HG03066 (cell line): ENCODE results near the gene ITGA5.

Experiments
- ATAC-seq: cut with Tn5 transposase; IDR thresholded peaks from one replicate; pipeline ENCODE4 v1.9.1; 2021; ENCODE audit warnings: low read depth; ENCODE audit not compliant: unreplicated experiment

Gene ITGA5

DNA sequence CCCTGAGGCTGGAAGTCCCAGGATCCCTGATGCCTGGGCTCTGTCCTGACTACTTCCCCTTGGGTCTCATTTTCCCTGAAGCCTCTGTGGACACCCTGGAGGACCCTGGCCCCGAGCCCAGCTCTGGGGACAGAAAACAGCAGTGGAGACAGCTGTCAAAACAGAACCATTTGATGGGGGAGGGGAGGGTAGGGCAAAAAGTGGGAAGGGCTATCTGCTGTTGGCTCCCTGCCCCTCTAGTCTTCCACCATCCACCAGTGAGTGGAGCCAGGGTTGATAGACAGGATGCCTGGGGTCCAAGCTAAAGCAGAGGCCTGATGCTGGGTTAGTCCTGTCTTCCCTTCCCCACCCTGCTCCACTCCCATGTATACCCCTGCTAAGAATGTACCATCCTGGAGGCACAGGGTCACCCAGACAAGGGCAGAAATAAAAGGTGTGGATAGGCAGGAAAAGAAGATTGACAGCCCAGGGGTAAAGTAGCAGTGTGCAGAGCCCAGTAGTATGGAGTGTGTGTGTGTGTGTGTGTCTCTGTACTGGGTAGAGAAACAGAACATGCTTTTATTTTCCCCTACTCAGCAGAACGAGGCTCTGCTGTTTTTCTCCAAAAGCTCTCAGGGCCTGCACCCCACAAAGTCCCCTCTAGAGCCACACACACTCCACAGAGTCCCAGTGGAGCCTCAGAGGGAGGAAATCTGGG, 44.4 kb downstream of the ITGA5 start:
- no peak for ATAC-seq

DNA sequence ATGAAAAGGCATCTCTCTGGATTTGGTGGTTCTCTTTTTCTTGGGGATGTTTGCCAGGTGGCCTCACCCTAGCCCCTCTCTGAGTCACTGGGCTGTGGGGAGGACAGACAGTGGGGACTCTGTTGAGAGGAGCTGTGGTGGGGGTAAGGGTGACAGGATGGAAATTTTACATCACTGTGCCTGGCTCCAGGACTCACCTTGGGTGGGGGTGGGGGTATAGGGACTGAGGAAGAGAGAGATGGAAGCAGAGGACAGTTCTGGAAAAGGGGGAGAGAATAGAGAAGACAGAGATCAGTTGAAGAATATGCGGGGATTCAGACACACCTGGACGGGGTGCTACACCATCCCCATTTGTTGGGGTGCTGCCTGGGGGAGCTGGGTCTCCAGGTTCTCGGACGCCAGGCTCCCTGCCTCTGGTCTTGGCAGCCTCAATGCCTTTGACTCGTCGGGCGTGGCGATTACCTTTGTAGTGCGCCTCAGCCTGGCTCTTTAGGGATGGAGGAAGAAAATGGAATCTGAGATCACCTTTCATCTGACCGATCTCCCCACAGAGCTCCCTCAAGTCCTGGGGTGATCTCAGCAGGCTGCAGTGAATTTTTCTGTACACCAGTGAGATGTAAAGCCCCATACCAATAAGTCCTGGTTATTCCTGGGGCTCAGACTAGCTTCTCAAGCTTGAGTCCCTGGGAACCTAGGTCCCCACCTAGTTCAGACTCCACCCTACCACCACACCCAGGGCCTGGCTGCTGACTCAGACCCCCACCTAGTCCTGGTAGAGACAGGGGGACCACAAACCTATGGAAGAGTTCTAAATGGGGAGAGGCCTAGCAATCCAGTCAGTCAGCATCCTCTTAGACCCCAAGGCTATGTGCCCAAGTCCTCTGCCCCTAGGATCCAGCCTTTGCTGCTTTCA, 45.2 kb downstream of the ITGA5 start:
- ATAC-seq = no peak

DNA sequence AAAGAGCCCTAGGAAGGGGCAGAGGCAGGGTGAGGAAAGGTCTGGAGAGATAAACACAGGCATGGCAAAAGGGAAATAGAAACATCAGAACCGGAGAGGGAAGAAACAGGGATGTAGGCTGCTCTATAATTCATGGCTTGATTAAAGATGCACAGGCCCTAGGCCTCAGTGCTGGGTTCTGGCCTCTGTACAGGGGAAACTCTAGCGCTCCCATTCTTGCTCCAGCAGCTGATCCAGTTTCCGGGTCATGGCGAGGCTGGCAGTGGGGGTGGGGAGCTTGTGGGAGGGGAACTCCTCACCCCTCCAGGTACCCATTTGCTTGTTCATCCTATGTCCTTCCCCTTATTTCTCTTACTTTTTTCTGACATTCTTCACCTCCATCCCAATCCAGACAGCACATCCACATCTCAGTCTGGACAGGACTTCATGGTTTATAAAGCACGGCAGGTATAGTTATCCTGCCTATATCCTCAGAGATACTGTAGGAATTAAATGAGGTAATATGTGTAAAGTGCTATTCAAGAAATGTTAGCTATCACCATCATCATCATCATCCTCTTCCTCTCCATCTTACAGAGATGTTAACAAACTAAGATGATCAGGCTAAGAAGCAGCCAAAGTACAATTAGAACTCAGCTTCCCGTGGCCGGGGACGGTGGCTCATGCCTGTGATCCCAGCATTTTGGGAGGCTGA, 46.8 kb downstream of the ITGA5 start:
- ATAC-seq = no peak

DNA sequence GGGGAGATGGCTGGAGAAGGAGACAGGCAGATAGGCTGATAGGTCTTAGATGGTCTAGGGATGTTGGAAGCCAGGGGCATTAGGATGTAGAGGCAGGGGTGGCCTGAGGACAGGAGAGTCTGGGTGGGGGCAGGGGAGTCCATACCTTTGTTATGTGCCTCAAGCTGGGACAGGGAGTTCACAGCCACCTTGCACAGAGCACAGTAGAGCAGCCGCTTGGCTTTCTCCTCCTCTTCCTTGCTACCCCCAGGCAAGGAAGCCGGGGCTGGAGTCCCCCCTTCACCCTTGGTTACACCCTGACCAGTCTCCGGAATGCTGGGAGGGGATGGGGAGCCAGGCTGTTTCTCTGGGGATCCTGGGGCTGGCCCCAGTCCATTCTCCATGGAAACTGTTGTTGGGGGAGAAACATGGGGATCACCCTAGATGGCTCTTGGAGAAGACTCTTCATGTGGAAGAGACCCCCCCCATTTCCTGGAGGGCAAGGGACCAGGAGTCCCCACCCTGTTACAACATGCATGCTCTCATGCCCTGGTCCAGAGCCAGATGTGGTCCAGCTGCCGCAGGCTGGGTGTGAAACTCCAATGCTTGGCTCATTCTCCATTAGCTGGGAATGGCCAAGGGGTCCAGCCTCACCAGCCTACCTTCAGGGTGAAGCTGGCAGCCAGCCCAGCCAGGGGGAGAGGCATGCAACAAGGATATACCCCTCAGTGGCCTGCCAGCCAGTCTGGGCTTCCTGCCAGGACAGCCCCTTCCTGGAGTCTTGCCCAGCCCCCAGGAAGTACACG, 47.5 kb downstream of the ITGA5 start:
- ATAC-seq = no peak

DNA sequence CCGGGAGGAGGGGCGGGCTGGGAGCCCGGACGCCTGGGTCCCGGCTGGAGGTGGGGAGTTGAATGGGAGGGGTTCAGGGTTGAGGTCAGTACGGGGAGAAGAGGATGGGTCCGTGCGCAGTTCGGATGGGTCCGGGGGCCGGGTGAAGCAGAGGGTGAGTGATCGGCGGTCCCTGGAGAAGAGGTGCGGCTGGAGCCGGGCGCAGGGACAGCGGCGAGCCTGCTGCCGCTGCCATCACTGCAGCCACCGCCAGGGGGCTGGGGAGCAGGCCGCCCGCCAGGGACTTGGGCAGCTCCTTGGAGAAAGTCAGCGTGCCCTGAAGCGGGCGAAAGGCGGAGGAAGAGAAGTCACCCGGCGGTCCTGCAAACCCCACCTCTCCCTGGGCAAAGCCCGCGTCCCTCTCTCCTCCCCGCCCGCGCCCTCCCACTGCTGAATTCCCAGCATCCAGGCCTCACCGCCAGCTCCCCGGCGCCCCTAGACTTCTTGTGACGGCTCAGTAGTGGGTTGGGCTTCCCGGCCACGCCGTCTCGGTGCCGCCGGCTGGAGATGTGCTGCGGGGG, 48.8 kb downstream of the ITGA5 start:
- ATAC-seq = no peak

DNA sequence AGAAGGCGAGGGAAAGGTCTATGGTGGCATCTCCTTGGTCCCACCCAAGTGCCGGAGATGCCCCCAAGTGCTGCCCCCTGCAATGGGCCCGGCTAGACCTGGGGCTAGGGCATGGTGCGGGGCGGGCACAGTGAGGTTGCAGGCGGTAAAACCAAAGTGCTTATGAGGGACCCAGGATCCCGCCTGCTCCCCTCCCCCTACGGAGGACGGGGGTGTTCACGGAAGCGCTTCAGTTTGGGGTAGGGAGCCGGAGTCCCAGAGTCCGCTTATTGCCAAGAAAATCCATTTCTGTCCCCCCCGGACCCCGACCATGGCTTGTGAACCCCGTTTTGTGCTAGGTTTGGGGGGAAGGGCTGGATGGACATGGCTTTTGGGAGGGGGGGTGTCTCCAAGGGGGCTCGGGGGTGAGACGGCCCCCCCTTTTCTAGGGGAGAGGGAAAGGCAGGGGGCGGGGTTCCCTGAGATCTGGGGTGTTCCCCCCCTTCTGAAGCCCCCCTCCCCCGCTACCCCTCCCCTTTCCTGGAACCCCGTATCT, 49.4 kb downstream of the ITGA5 start:
- ATAC-seq = no peak

DNA sequence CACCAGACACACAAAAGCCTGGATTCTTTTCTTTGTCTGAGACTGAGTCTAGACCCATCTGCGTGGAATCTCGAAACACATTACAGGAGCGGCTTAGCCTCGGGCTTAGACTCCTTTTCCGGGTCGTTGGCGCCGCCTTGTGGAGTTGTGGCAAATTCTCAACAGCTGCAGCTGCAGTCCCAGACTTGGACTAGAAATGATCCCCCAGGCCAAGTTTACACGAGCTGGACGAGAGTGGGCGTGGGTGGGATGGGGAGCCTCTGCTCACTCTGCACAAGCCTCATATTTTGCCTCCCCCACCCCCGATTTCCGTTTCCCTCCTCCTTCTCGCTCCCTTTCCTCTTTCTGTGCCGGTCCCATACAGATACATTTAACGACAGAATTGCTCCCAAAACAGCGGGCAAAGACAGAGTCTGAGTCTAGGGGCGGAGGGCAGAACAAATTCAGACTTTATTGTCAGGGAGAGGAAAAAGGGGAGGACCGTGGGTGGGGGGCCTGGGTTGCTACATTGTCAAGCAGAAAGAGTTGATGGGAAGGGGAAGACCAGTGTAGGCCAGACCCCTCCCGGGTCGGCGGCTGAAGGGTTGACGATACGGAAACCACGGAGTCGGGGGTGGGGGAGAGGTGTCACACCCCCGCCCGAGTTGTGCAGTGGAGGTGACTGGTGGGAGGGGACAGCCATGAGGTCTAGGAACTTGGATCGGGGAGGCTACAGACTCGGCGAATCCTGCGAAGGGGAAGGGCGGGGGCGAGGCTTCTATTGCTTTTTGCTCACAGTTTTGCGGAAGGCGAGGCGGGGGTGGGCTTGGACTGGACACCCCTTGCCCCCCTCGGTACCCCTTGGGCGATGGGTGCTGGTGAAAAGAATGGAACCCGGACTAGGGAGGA, 50.1 kb downstream of the ITGA5 start:
- peak; percentile 86 for ATAC-seq

DNA sequence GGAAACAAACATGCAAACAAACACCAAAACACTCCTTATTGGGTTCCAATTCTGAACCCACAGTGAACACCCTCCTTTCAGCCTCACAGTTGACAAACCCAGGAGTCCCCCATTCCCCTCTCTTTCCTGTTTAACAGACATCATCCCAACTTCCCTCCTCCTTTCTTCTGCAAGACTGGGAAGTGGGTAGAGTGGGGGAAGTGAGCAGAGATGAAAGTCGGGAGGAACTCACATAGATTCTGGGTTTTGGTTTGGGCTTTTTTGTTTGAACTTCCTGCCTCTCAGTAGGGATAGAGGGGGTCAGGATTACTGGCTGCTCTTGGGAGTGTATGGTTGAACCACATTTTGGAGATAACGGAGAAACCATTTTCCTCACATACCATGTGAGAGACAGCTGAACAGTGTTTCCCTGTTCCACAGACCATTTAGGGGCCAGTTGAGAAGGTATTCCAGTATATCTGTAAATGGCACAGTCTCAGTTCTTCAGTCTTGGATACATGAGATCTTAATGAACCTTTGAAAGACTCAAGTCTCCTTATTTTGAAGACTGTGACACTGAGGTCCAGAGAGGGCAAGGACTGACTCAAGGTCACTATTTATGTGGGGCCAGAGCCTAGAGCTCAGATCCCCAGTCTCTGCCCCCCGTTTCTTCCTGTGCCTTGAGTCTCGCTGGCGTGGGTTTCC, 50.9 kb downstream of the ITGA5 start:
- no peak for ATAC-seq

DNA sequence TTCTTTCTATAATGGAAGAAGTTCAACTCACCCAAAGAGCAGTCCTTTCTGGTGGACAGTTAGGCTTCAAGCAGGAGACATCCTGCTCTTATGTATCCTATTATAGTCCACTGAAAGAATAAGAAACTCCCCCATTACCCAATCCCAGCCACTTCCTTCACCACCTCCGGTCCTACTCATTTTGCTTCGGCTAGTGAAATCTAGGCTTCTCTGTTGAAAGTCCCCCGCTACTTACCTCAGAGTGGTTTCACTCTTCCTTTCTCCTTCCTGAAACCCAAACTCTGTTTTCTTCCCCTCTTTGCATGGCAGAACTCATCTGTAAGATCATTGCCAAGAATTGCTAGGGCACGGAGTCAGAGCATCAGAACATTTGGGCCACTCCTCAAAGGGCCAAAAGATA, 54.7 kb downstream of the ITGA5 start, which contains the start of gene GPR84:
Gene GPR84 (minus strand): TSS at position 74 of the 400 bp plus-strand sequence. CDS start 635 bp downstream, outside the sequence.
- no peak for ATAC-seq

DNA sequence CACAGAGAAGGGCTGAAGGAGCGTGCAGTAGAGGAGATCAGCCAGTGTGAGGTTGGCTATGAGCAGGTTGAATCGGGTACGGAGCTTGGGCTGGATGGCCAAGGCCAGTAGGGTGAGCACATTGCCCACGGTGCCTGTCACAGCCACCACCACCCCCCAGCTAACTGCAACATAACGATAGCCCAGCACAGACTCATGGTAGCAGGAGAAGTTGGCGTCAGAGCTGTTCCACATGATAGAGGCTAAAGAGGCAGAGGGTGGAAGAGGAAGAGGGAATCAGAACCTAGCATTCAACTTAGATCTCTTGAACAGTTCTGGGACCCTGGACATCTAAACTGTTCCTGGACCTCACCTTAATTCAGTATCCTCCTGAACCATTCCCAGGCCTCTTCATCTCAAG, 55.4 kb downstream of the ITGA5 start:
- no peak for ATAC-seq

DNA sequence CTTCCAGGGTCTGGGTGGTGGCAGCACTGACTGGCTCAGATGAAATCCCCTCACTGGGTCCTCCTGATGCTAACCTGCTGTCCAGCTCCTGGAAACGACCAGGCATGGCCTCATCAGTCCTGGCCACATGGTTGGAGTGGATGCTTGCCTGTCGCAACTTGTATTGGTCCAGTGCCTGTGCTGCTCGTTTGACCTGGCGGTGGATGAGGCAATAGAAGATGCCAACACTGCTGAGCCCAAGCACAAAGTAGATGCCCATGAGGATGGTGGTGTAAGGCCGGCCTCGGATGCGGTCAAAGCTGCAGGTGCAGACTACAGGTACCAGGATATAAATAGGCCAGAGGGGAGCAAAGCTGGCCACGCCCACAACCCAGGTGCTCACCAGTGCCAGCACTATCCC, 56.0 kb downstream of the ITGA5 start:
- no peak for ATAC-seq

DNA sequence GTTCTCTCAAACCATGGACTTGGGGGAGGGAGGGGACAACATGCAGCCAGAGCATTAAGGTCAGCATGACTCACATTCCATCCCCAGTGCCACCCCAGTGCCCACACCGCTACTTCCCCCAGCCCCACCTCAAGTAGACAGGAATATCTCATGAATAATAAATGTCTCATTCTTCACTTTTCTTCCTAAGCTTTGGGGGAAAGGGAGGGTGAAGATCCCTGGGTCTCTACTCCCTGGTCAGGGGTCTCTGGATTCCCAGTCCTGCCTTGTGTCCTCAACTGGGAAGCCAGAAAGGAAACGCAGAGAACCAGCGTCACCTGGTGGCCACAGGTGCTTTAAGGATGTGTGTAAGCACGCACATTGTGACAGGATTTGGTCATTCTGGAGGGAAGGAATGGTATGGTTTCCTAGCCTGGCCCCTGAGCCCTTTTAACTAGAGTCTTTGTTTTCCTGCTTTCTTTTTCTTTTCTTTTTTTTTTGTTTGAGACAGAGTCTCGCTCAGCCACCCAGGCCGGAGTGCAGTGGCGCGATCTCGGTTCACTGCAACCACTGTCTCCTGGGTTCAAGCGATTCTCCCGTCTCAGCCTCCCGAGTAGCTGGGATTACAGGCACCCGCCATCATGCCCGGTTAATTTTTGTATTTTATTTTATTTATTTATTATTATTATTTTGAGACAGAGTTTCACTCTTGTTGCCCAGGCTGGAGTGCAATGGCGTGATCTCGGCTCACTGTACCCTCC, 58.2 kb downstream of the ITGA5 start:
- no peak for ATAC-seq

DNA sequence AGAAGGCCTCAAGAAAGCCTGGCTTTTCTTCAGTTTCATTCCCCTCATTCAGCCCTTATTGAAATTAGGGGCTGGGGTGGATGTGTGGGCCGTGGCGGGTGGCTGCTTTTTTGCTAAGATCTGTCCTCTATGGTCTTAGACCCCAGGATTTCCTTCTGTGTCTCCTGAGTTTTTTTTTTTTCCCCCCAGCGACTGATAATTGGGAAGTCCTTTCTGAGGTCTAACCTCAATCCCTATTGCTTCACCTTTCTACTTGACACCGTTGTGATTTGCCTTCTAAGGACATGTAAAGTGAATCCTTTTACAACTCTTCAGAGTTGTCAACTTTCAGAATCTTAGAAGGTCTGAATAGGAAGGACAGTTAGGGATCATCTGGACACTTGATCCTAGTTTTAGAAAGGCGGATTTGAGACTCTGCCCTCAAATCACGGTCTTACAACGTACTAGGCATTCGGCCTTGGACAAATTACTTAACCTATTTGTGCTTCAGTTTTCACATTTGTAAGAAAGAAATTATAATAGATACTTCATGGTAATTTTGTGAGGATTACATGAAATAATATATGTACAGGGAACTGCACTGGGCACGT, 59.2 kb downstream of the ITGA5 start:
- ATAC-seq = no peak

DNA sequence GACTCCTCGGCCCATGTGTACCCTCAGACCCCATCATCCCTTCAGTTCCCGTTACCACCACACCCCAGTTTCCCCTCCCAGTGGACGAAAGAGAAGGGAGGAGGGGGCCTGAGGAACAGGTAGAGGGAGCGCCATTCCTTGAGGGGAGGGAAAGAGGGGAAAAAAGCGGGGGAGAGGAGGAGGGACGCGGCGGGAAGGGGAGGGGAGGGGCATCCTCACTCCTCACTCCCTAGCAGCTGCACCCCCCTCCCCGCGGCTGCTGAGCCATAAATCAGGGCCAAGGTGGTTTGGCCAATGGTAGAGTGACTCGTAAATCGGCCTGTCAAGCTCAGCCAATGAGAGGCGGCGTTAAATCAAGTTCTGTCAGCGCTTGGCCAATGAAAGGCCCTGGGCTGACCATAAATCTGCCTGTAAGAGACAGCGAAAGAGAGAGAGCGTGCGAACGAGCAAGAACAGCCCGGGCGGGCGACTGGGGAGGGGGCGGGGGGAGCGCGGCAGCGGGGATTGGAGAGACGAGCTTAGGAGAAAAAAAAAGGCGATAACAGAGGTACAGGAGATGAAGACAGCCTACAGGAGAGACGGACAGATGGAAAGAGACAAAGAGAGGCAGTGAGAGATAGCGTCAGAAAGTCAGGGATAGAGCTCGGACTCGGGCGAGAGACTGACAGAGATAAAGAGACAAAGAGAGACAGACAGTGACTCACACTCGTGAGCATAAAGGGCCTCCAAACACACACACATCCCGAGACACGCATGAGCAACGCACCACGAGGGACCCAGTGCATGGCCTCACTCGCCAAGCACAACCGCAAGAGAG, 59.9 kb downstream of the ITGA5 start:
- peak; percentile 97 for ATAC-seq

DNA sequence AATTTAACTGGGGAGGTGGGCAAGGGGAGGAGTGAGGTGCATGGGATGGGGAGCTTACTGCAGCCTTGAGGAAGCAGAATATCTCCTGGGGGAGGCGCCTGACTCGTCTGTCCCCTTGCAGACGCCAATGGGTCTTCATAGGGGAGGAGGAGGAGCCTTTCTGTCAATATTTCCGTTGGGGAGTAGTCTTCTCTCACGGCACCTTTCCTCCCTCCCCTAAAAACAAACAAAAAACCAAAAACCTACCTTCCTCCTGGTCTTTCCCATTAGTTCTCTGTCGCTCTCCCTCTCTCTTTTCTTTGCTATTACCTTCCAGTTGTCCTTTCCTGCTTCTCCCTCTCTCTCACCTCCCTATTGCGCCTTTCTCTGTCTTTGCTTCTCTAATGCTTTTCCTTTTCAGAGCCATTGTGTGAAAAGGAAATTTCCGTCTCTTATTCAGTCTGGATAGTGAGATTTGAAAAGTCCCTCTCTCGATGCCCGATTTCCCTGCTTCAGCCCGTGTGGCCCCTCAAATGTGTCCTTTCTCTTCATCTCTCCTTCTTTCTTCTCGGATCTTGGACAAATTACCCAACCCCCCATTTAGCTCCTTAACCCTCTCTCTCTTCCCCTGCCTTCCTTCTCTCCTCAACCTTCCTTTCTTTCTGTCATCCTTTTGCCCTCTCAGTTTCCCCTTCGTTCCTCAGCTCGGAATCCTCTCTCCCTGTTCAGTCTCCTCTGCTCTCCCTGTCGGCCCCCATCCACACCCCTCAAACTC, 60.7 kb downstream of the ITGA5 start:
- peak; percentile 36 for ATAC-seq
